Smooth muscle cell of the brain vasculature (primary cell): ENCODE results near the gene RAB40A.
A peak's percentile ranks its signal among the peaks of the same experiment; 100 is the strongest.
"Not testable (repeated sequence)": the region's sequence is repeated elsewhere in the genome, so short reads cannot be mapped to it uniquely, and the experiment has no call there.

ENCODE experiments used
- DNase-seq: peaks from one replicate; pipeline ENCODE4 v3.0.0-alpha.2; 2012; ENCODE audit warnings: low read depth, low spot score

The RAB40A gene

DNA sequence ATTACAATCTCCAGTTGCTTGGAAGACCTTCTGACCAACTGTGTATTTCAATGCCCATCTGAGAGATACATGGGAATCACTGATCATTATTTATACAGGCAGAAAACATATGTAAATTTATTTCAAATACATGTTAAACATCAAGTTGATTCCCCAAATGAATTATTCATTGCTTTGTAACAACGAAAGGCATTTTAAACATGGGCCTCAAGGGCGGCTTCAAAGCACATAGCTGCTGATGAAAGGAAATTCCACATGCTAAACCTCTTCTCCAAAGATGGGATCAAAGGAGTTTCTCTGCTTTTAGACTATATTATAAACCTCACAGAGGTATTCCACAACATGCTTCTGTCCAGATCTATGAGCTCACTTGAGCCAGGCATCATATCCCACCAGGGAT lies 4.3 kb upstream of the RAB40A start:
- no peak for DNase-seq

DNA sequence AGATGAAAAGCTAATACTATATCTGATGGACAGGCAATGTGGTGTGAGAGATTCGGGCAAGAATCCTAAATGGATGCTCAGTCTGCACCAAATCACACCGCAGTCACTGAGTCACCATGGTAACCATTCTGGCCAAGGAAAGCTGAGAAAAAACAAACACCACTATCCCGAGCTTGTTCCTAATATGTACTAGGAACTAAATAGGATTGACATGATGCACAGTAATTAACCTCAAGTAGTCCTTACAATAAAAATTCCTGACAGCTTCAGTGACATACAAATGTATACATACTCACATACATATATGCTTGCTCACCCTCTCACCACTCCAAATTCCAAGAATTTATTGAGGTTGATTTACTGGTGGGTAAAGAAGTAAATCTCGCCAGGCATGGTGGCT lies 1.1 kb upstream of the RAB40A start:
- DNase-seq = no peak

DNA sequence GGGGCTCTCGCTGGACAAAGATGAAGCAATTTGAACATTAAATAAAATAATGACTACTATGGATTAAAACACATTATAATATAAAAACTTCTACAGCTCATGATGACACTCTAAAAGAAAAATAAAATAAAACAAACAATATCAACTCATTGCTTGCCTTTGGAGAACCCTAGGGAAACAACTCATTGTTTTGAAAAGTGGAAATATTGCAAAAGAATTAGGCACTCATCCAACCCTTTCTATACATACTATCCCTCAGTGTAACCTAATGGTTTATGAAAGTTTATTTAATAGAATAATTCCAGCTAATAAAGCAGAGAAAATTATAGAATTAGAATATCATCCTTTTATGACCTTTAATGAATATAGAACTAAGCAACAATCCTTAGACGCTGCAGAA lies 718 bp downstream of the RAB40A start:
- no peak for DNase-seq

DNA sequence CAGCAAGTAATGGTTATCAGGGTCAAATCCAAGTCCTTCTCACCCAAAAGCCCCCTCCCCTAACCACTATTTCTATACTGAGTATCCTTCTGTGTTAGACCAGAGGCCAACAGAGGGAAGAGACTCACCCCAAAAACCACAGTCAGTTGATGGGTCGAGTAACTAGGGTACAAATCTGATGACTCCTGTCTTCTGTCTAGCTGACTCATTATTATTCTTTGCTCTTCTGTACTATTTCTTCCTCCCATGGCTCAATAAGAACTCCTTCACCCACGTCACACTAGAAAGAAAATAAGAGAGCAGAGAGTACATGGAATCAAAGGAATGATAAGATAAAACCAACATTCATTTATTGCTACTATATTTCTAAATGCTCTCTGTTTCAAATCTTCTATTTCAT lies 2.0 kb downstream of the RAB40A start:
- DNase-seq = peak; percentile 36

DNA sequence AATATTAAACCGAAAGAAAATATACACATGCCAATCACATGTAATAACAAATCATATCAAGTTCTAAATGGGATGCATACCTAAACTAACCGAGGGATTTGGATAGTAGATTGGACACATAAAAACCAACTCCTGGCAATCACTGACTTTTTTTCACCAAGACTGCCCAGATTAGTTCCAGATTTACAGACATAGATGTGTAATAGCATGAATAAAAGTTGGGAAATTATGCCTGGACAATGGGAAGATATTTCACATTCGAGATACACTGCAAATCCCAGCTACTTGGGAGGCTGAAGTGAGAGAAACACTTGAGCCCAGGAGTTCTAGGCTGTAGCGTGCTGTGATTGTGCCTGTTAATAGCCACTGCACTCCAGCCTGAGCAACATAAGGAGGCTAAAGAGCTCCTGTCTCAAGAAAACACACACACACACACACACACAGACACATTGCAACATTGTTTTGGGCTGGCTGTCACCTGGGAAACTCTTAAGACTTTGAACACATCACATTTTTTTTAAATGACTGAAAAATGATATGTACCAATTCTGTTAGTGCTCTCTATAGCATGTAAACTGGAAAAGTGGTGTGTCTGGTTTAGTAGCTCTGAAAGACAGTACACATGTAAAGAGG lies 5.7 kb downstream of the RAB40A start:
- no peak for DNase-seq

DNA sequence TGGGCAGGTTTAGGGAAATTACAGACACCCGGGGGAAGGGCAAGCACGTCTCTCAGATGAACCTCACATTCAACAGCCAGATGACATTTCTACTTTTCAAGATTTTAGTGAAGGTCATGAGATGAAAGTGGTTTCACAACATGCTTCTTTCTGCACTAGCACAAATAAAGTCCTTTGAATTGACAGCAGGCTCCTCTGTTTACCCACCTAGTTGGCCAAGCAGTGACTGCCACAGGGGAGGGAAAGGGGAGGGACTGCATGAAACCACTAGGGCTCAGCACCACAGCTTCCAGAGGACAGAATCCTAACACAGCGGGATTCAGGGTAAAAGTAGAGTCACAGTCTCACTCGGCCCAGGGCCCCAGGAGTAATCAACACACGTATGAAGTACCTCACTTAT lies 6.2 kb downstream of the RAB40A start:
- no peak for DNase-seq

DNA sequence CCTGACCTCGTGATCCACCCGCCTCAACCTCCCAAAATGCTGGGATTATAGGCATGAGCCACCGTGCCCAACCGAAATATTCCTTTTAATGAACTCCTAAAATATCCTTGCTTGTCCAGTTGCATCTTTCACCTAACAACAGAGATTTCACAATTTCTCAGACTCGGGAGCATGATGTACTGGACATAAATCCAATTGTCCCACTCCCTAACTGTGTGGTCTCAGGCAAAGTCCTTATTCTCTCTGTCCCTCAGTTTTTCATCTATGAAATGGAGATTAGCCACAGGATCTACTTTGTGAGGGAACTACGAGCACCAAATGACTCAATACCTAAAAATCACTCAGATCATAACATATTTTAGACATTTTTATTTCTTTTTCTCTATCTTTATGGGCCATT lies 9.3 kb downstream of the RAB40A start:
- no peak for DNase-seq

DNA sequence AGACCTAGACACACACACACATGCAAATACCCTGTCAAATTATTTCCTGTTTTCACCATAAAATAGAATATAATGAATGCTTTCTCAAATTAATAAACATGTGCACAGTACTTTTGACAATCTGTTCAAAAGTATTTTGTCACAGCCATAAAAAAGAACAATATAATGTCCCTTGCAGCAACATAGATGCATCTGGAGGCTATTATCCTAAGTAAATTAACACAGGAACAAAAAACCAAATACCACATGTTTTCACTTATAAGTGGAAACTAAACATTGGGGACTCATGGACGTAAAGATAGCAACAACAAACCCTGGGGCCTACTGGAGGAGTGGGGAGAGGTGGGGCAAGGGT lies 15.5 kb downstream of the RAB40A start:
- DNase-seq = no peak

DNA sequence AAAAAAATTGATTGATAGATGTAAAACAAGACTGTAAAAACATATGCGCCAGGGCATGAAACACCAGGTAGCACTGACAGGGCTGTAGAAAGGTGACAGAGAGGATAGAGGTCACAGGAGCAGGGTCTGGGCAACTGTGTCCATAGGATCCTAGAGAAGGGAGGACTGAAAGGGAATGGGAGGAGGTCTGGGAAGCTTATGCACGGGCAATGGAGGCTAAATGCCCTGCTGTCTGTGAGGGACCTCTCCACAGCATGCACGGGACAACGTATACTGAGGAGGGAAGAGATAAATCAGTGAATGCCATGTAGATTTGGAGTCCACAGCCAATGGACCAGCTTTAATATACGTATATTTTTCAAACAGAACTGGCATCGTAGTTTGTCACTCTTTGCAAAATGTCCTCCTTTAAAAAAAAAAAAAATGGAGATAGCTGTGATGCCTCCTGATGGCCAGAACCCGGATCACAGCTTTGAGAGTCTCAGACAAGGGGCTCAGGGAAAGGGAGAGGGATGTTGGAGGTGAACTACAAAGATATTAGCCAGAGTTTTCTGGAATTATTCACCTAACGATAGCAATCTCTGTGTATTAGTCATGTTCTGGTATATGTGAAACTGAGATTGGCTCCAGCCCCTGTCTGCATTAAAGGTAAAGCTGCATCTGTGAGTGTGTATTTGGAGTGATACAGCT lies 16.0 kb downstream of the RAB40A start:
- DNase-seq = no peak

DNA sequence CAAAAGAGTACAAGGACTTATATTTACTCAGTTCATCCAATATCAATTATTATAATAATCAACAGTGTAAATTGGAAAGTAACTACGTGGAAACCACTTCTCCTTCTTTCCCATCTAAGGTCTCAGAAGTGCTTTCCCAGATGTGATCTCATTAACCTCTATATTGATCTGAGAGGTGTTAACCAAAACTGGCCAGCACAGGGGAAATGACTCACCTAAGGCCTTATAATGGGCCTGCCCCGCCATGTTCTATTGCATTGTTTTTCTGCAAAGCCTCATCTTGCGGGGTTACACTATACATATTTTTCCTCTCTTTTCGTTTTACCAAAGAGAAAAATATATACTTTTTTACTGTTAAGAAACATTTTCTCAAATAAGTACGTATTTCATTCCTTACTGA lies 20.5 kb downstream of the RAB40A start:
- no peak for DNase-seq

DNA sequence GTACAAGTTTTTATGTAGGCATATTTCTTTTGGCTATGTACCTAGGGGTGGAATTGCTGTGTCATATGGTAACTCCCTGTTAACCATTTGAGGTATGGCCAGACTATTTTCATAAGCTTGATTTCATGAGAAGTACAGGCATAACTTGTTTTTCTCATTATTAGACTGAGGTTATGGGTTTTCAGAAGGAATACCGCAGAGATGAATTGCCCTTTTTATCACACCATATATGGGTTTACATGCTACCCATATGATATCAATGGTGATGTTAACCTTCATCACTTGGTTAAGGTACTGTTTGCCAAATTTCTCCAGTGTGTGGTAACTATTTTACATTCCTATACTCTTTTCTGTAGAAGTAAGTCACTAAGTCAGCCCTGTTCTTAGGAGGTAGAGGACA lies 23.5 kb downstream of the RAB40A start:
- no peak for DNase-seq

DNA sequence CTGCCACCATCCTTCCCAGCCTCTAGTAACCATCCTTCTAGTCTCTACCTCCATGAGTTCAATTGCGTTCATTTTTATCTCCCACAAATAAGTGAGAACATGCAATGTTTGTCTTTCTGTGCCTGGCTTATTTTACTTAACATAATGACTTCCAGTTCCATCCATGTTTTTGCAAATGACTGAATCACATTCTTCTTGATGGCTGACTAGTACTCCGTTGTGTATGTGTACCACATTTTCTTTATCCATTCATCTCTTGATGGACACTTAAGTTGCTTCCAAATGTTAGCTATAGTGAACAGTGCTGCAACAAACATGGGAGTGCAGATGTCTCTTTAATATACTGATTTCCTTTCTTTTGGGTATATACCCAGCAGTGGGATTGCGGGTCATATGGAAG lies 25.7 kb downstream of the RAB40A start:
- not testable (repeated sequence) for DNase-seq

DNA sequence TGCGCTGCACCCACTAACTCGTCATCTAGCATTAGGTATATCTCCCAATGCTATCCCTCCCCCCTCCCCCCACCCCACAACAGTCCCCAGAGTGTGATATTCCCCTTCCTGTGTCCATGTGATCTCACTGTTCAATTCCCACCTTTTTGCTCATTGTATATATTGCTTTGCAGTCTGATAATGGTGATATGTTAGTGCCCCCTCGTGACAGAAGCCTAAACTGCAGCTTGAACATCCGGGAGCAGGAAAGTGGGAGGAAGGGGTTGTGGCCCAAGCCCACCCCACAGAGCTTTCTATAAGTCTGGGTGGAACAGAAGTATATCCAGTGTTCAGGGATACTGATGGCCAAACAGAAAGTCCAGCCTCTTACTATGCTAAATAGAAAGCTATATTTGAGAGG lies 29.6 kb downstream of the RAB40A start:
- DNase-seq = not testable (repeated sequence)

DNA sequence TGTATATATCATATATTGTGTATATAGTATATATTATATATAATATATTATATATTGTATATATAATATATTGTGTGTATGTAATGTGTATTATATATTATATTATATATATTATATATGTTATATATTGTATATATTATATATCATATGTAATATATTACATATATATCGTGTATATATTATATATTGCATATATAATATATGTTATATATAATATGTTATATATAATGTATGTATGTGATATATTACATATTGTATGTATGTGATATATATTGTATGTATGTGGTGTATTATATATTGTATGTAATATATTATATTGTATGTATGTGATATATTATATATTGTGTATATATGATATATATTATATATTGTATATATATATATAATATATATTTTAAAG lies 30.5 kb downstream of the RAB40A start:
- no peak for DNase-seq

DNA sequence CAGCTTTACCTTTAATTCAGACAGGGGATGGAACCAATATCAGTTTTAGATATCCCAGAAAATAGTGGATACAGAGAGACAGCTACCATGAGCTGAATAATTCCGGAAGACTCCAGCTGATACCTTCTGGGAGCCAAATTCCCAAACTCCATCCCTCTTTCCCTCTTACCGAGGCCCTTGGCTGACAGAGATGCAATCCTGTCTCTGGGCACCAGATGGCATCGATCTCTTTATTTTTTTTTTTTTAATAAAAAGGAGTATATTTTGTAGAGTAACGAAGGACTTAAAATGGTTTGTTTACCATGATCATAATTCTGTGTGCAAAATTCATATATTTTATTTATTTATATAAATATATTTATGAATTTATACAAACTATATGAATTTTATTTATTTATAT lies 31.0 kb downstream of the RAB40A start:
- DNase-seq = no peak

DNA sequence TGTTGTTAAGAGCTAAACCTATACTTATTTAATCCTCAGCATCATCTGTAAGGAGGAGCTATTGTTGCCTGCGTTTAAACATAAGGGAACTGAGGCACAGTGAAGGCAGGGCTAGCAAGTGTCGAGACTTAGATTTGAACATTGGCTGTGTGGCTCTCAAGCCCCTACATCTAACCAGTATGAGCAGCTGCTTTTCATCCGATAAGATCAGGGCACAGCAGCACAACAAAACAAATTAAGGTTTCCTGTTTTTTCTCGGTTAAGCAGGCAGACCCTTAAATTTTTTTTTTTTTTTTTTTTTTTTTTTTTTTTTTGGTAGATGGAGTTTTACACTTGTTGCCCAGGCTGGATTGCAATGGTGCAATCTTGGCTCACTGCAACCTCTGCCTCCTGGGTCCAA lies 35.6 kb downstream of the RAB40A start:
- DNase-seq = no peak

DNA sequence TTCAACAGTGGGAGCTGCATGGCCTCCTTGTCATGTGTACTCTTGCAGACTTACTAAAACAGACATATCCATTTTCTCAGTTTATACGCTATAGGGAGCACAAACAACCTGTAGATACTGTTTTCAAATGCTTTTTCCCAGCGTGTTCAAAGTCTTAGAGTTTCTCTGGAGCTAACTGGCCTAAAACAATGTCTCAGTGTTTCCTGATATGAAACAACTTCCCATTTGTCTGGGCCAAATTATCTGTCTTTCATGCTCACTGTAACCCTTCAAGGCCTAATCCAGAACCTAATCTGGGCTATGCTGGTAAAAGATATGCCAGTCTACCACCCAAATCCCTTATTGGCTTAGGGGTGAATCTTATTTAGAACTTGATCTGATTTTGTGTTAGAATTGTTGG lies 38.8 kb downstream of the RAB40A start:
- no peak for DNase-seq

DNA sequence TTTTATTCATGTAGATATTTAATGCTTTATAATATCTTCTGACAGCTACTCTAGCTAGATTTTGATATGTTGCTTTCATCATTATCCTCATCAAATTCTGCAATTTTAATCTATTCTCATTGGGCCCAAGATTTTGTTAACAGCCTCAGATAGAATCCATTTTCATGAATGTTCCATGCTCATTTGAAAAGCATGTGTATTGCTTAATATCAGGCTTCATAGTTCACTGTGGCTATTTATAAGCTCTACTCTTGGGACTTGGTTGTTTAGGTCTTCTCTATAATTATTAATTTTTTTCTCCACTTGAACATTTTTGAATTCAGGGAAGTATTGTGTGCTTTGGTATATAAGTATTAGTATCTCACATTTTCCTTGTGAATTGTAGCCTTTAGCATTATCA lies 41.8 kb downstream of the RAB40A start:
- no peak for DNase-seq

DNA sequence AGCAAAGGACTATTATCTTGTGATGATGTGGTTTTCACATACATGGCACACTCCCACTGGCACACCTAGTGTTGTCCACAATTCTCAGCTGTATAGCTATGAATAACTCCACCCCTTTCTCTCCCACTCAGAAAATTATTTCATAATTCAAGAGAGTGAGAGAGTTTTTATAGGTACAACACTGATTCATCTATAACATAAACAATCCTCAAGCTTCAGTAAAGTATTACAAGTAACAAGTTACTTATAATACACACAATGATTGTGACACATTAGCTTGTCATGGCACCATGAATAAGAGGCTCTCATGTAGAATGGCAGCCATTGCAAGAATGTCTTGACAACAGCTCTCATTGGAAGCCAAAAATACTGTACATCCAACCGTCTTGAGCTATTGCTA lies 43.9 kb downstream of the RAB40A start:
- no peak for DNase-seq

DNA sequence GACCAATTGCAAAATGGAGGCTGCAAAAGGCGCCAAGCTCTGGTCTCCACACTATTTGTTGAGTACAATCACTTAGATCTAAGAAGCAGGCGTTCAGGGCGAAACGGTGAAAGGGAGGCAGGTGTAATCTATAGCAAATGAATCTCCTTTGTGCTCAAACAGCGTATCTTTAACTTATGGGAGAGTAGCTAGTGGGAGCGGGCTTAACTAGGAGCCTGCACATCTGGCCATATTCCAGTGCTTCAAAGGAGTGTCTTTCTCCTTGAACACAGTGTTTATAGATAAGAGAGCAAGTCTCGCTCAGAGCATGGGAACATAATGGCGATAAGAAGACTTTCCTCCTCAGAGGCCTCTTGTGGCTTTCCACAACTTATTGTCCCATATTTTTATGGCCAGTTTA lies 49.3 kb downstream of the RAB40A start:
- not testable (repeated sequence) for DNase-seq

DNA sequence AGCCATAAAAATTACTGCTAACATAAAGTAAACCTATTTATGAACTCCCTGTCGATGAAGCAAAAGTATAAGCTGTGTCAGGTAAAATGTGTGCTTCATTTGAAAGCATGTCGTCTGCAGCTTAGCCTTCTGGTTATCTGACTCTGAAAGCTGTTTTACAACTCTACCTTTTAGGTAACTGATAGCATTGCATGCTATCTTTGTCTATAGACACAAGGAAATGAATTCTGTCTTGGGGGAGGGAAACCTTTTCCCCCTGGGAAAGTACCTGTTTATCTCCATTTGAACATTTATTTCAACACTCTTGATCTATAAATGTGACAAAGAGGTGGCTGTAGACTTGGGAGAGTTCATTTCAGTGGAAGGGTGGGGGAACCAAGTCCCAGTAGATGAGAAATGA lies 51.4 kb downstream of the RAB40A start:
- DNase-seq = no peak

DNA sequence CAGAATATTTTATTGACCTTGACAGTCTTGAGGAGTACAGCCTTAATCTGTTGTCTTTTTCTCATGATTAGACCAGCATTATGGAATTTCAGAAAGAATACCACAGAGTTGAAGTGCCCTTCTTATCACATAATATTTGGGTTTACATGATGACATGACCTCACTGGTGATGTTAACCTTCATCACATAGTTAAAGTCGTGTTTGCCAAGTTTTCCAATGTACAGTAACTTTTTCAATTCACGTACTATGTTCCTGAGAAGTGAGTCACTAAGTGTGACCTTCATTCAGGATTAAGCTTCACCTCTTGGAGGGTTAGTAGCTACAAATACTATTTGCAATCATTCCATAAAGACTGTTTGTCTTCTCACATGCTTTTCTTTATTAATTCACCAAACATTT lies 52.1 kb downstream of the RAB40A start:
- no peak for DNase-seq

DNA sequence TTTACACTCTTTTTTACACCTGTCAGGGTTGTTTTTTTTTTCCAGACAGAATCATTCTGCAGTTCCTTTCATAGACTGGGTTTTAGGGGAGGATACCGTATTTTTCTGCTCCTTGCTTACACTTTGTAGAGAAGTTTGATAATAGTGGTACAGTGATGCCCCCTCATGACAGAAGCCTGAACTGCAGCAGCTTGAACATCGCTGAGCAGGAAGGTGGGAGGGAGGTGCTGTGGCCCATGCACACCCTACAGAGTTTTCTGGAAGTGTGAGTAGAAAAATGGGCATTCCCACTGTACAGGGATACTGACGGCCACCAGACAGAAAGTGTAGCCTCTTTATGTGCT lies 54.5 kb downstream of the RAB40A start:
- peak; percentile 49 for DNase-seq
